Esophagus (tissue), 2 donors: Measurements from ENCODE around the gene MAP3K2. TPM values are rescaled to one million over a fixed set of nuclear protein-coding genes. Genes with fewer than 3 reads are reported as not detected.

ENCODE experiments used
- H3K27ac ChIP-seq, 2 donors: one replicate each; pipeline ENCODE4 v1.5.1; 2013; ENCODE audit warnings: low read depth in 2 of 2, mild to moderate bottlenecking in 2 of 2, inconsistent platforms in 1 of 2, low read length in 1 of 2, moderate library complexity in 1 of 2
- H3K27me3 ChIP-seq, 2 donors: one replicate each; pipeline ENCODE4 v1.6.1; 2013; ENCODE audit warnings: low read length in 2 of 2, control low read depth in 1 of 2, mild to moderate bottlenecking in 1 of 2; ENCODE audit not compliant: insufficient read depth in 2 of 2, control insufficient read depth in 1 of 2
- H3K36me3 ChIP-seq, 2 donors: one replicate each; pipeline ENCODE4 v1.6.1; 2013; ENCODE audit warnings: low read length in 1 of 2; ENCODE audit not compliant: control insufficient read depth in 2 of 2, insufficient read depth in 2 of 2
- H3K4me1 ChIP-seq, 2 donors: one replicate each; pipeline ENCODE4 v1.6.1; 2013; ENCODE audit warnings: low read length in 1 of 2; ENCODE audit not compliant: control insufficient read depth in 2 of 2, insufficient read depth in 2 of 2
- H3K4me3 ChIP-seq, 2 donors: one replicate each; pipeline ENCODE4 v1.5.1; 2013; ENCODE audit warnings: low read length in 2 of 2, mild to moderate bottlenecking in 2 of 2, low read depth in 1 of 2, moderate library complexity in 1 of 2
- H3K9me3 ChIP-seq, 2 donors: one replicate each; pipeline ENCODE4 v1.6.1; 2013; ENCODE audit warnings: mild to moderate bottlenecking in 2 of 2, low read depth in 1 of 2, low read length in 1 of 2, moderate library complexity in 1 of 2; ENCODE audit not compliant: control insufficient read depth in 2 of 2, insufficient read depth in 1 of 2
- WGBS, 2 donors: extraction: QIAGEN DNeasy Blood & Tissue Kit; methylation state at CpG; one replicate each; pipeline ENCODE4 v1.1.7; 2013; 5-methylcytosine and 5-hydroxymethylcytosine counted together
- polyA plus RNA-seq, 2 donors: library from polyadenylated mRNA; stranded (reverse); fragments of 200-250 nt; gene quantifications; one replicate each; pipeline ENCODE4 v1.2.3, GENCODE V29; 2013
- donor health status: healthy with polysubstance abuse.
- donor health status: Bipolar disorder and iron deficiency.

MAP3K2 gene, protein sequence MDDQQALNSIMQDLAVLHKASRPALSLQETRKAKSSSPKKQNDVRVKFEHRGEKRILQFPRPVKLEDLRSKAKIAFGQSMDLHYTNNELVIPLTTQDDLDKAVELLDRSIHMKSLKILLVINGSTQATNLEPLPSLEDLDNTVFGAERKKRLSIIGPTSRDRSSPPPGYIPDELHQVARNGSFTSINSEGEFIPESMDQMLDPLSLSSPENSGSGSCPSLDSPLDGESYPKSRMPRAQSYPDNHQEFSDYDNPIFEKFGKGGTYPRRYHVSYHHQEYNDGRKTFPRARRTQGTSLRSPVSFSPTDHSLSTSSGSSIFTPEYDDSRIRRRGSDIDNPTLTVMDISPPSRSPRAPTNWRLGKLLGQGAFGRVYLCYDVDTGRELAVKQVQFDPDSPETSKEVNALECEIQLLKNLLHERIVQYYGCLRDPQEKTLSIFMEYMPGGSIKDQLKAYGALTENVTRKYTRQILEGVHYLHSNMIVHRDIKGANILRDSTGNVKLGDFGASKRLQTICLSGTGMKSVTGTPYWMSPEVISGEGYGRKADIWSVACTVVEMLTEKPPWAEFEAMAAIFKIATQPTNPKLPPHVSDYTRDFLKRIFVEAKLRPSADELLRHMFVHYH
- 1 to 10 TPM; 3.5 TPM for polyA plus RNA-seq

DNA sequence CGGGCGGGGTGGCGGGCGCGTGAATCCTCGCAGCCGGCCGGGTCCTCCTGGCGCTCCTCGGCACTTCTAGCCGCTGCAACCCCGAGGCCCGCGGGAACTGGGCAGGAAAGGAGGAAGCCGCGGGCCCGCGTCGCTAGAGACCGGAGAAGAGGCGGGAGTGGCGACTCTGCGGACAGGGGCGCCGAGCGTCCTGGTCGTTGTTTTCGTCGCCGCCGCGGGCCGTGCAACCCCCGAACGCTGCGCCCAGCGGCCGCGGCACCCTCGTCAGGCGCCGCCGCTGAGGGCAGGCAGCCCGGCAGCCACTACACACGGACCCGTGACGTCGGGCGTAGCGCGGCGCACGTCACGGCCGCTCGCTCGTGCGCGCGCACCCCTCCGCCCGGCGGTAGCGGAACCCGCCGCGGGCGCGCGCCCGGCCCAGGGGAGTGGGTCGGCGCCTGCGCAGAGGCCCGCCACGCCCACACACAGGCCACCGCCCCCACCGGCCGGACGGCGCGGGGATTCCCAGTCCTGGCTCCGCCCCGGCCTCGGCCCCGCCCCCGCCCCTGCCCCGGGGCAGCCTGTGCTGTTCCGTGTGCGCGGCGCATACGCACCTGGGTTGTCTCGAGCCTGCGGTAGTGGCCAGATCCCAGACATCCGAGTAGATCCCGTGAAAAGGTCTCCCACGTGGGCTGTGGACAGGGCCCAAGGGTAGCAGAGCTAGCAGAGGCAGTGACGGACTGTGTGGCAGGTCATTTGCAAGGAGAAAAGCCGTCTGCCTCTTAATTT lies at the start of gene MAP3K2:
Gene MAP3K2, minus strand, starts transcription at position 321 of the 768 bp plus-strand sequence. CDS start 44,846 bp downstream, outside the sequence.
- Histone ChIP-seq H3K4me3 (peak within 1 kb of the TSS; percentile 58 to 97), H3K9me3 (no peaks in the 10 kb centered on the region), H3K36me3 (no peaks in the 10 kb centered on the region), H3K4me1 (peaks cover 0 to 4% of the 10 kb centered on the region in 2 donors), H3K27ac (peak within 1 kb of the TSS; percentile 100), H3K27me3 (no peaks in the 10 kb centered on the region)
- 0% methylated on average over 62 to 100 of the region's 100 CpGs for WGBS, 2 donors

DNA sequence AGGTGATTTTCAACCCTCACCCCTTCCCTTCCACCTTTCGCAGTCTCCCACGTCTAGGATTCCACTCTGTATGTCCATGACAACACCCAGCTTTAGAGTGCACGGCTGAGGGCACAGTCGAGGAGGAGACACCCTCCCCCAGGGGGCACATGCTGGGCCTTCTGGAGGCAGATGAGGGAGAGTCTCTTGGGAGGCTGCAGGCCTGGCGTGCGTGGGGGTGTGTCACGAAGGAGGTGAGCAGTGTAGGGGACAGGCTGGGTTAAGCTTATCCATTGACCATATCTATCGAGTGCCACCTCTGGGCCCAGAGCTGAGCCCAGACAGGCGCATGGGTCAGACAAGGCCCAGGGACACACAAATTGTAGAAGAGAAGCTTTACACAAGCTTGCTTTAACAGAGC lies 49.3 kb upstream of the MAP3K2 start:
- WGBS, 2 donors, result 88 to 89% methylated on average over 9 of the region's 9 CpGs

DNA sequence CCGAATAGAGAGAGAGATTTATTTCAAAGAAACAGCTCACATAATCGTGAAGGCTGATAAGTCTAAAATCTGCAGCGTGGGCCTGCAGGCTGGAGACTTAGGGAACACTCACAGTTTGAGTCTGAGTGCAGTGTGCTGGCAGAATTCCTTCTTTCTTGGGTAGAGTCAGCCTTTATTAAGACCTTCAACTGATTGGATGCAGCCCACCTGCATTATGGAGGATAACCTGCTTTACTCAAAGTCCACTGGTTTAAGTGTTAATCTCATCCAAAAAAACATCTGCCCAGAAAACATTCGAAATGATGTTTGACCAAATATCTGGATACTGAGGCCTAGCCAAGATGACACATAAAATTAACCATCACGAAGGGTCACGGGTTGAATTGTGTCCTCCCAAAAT lies 46.7 kb upstream of the MAP3K2 start:
- H3K9me3 ChIP-seq, result no peaks in the 10 kb centered on the region
- H3K27ac ChIP-seq, result no peak overlapping the region
- H3K4me1 ChIP-seq, result no peaks in the 10 kb centered on the region
- no peaks in the 10 kb centered on the region for H3K36me3 ChIP-seq
- H3K27me3 ChIP-seq, result no peaks in the 10 kb centered on the region
- H3K4me3 ChIP-seq, result no peak overlapping the region
- WGBS, 2 donors, result 88 to 92% methylated on average over 6 of the region's 6 CpGs

More for the DNA sequence above, 49.3 kb upstream of the MAP3K2 start:
- Histone ChIP-seq H3K4me3 (no peak overlapping the region), H3K36me3 (no peaks in the 10 kb centered on the region), H3K27ac (no peak overlapping the region), H3K4me1 (no peaks in the 10 kb centered on the region), H3K27me3 (no peaks in the 10 kb centered on the region), H3K9me3 (no peaks in the 10 kb centered on the region)

DNA sequence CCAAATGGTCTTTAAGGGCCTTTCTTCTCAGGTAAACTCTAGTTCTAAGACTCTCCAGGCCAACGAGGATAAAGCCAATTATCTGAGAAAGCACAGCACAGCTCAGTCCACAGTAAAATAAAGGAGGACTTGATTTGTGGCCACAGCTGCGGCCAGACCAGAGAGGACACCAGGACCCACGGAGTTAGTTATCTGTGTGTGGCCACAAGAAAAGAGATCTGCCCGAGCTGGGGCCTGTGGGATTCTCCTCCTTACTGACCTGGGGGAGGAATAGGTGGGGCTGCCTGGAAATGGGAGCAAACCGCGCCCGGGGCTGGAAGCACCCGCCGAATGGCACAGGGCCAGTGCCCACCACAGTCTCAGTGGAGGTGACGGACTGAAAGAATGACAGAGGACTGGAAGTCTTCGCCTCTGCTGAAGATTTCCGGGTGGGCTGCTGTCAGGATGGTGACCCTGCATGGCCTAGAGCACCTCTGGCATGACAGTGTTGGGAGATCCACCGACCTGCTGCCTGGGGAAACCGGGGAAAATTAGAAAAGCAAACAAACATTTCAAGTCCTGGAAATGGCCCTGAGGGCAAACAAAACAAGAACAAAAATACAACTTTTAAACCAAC lies 43.7 kb upstream of the MAP3K2 start:
- Histone ChIP-seq H3K4me3 (no peak overlapping the region), H3K9me3 (peaks cover 0 to 5% of the 10 kb centered on the region in 2 donors), H3K27me3 (no peaks in the 10 kb centered on the region), H3K27ac (no peak overlapping the region), H3K36me3 (no peaks in the 10 kb centered on the region), H3K4me1 (no peaks in the 10 kb centered on the region)
- 75 to 76% methylated on average over 14 of the region's 14 CpGs for WGBS, 2 donors

DNA sequence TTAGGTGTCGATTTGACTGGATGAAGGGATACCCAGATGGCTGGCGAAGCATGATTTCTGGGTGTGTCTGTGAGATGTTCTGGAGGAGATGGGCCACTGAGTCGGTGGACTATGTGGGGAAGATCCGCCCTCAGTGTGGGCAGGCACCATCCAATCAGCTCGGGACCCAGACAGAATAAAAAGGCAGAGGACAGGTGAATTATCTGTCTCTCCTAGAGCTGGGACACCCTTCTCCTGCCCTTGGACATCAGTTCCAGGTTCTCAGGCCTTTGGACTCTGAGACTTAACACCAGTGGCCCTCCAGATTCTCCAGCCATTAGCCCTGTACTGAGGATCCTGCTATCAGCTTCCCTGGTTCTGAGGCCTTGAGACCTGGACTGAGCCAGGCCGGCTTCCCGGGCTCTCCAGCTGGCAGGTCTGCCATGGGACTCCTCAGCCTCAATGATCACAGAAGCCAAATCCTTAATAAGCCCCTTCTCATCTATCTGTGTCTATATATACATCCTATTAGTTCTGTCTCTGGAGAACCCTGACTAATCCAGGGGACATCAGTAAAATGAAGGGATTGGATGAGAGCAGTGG lies 42.2 kb upstream of the MAP3K2 start:
- no peaks in the 10 kb centered on the region for H3K27me3 ChIP-seq
- H3K27ac ChIP-seq, result no peak overlapping the region
- H3K36me3 ChIP-seq, result no peaks in the 10 kb centered on the region
- H3K9me3 ChIP-seq, result peaks cover 0 to 5% of the 10 kb centered on the region in 2 donors
- no peaks in the 10 kb centered on the region for H3K4me1 ChIP-seq
- WGBS, 2 donors, result 90 to 94% methylated on average over 7 of the region's 7 CpGs
- no peak overlapping the region for H3K4me3 ChIP-seq

DNA sequence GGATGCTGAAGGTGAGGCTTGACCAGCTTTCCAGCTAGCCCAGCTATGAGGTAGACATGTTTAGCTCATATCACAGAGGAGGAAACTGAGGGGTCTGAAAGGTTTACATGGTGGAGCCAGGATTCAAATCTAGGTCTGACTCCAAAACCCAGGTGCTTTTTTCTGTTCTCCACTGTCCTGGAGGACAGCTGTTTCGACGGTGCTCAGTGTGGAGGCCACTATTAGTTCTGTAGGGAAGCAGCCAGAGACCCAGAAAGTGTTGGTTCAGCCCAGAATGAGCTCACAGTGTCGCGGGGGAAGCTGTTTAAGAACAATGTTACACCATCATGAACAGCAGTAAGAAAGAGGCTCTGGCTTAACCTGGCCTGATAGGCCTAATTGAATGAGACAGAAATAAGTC lies 41.5 kb upstream of the MAP3K2 start:
- Histone ChIP-seq H3K4me3 (no peak overlapping the region), H3K4me1 (no peaks in the 10 kb centered on the region), H3K36me3 (no peaks in the 10 kb centered on the region), H3K27ac (no peak overlapping the region), H3K9me3 (peaks cover 0 to 5% of the 10 kb centered on the region in 2 donors), H3K27me3 (no peaks in the 10 kb centered on the region)
- 91 to 93% methylated on average over 4 of the region's 4 CpGs for WGBS, 2 donors

DNA sequence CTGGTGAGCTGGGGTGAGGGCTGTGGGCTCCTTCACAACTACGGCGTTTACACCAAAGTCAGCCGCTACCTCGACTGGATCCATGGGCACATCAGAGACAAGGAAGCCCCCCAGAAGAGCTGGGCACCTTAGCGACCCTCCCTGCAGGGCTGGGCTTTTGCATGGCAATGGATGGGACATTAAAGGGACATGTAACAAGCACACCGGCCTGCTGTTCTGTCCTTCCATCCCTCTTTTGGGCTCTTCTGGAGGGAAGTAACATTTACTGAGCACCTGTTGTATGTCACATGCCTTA lies 41.0 kb upstream of the MAP3K2 start:
- 90 to 93% methylated on average over 6 of the region's 6 CpGs for WGBS, 2 donors
- Histone ChIP-seq H3K36me3 (no peaks in the 10 kb centered on the region), H3K27ac (no peak overlapping the region), H3K27me3 (no peaks in the 10 kb centered on the region), H3K4me3 (no peak overlapping the region), H3K4me1 (no peaks in the 10 kb centered on the region), H3K9me3 (peaks cover 0 to 5% of the 10 kb centered on the region in 2 donors)

DNA sequence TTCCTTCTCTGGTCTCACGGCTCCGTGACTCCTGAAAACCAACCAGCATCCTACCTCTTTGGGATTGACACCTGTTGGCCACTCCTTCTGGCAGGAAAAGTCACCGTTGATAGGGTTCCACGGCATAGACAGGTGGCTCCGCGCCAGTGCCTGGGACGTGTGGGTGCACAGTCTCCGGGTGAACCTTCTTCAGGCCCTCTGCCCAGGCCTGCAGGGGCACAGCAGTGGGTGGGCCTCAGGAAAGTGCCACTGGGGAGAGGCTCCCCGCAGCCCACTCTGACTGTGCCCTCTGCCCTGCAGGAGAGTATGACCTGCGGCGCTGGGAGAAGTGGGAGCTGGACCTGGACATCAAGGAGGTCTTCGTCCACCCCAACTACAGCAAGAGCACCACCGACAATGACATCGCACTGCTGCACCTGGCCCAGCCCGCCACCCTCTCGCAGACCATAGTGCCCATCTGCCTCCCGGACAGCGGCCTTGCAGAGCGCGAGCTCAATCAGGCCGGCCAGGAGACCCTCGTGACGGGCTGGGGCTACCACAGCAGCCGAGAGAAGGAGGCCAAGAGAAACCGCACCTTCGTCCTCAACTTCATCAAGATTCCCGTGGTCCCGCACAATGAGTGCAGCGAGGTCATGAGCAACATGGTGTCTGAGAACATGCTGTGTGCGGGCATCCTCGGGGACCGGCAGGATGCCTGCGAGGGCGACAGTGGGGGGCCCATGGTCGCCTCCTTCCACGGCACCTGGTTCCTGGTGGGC lies 40.5 kb upstream of the MAP3K2 start:
- no peaks in the 10 kb centered on the region for H3K27me3 ChIP-seq
- 92 to 93% methylated on average over 33 to 36 of the region's 36 CpGs for WGBS, 2 donors
- H3K36me3 ChIP-seq, result no peaks in the 10 kb centered on the region
- H3K27ac ChIP-seq, result no peak overlapping the region
- H3K4me1 ChIP-seq, result peaks cover 3 to 4% of the 10 kb centered on the region in 2 donors
- H3K4me3 ChIP-seq, result no peak overlapping the region
- H3K9me3 ChIP-seq, result peaks cover 0 to 5% of the 10 kb centered on the region in 2 donors
